Spleen (tissue), 11 donors: ENCODE results near the gene CHD3. TPM values are rescaled to one million over a fixed set of nuclear protein-coding genes. Genes with fewer than 3 reads are reported as not detected.
A peak's percentile ranks its signal among the peaks of the same experiment; 100 is the strongest.

ENCODE experiments used
- DNase-seq: peaks from one replicate; pipeline ENCODE4 v3.0.0-alpha.2; 2020
- H3K27ac ChIP-seq, 8 donors: fragments of 200-600 bp; sonication (generic) in 7 of 8; 1 replicate in 4 of 8; 2 replicates in 4 of 8; pipeline versions ENCODE4 v1.5.0 to v1.8.0; 2016 to 2021; ENCODE audit warnings: inconsistent platforms in 4 of 8, mild to moderate bottlenecking in 4 of 8, moderate library complexity in 1 of 8
- H3K27me3 ChIP-seq, 7 donors: fragments of 200-600 bp; sonication (generic) in 6 of 7; replicated peaks in 1 of 7; 1 replicate in 4 of 7; 2 replicates in 3 of 7; pipeline versions ENCODE4 v1.5.0 to v1.8.0; 2016 to 2021; ENCODE audit warnings: inconsistent platforms in 3 of 7, mild to moderate bottlenecking in 1 of 7
- H3K36me3 ChIP-seq, 6 donors: fragments of 200-600 bp; sonication (generic) in 5 of 6; 1 replicate in 4 of 6; 2 replicates in 2 of 6; pipeline versions ENCODE4 v1.5.0 to v1.8.0; 2016 to 2021; ENCODE audit warnings: inconsistent platforms in 2 of 6
- H3K4me1 ChIP-seq, 6 donors: fragments of 200-600 bp; sonication (generic) in 5 of 6; 1 replicate in 3 of 6; 2 replicates in 3 of 6; pipeline versions ENCODE4 v1.5.0 to v1.8.0; 2016 to 2021; ENCODE audit warnings: inconsistent platforms in 3 of 6
- H3K4me3 ChIP-seq, 8 donors: fragments of 200-600 bp; sonication (generic) in 7 of 8; 1 replicate in 4 of 8; 2 replicates in 4 of 8; pipeline versions ENCODE4 v1.5.0 to v1.8.0; 2016 to 2021; ENCODE audit warnings: inconsistent platforms in 4 of 8, mild to moderate bottlenecking in 4 of 8, moderate library complexity in 2 of 8
- H3K9me3 ChIP-seq, 8 donors: fragments of 200-600 bp; sonication (generic) in 7 of 8; 1 replicate in 4 of 8; 2 replicates in 4 of 8; pipeline versions ENCODE4 v1.5.0 to v1.8.0; 2016 to 2021; ENCODE audit warnings: inconsistent platforms in 4 of 8
- POLR2A ChIP-seq, 3 donors: fragments of 450-650 bp; IDR thresholded peaks; one replicate each; pipeline ENCODE4 v1.5.1; 2017; ENCODE audit warnings: antibody characterized with exemption in 3 of 3, mild to moderate bottlenecking in 1 of 3
- POLR2AphosphoS5 ChIP-seq, 3 donors: sonication (generic); formaldehyde crosslinking; IDR thresholded peaks; one replicate each; pipeline ENCODE4 v1.5.1; 2017; ENCODE audit warnings: antibody characterized with exemption in 3 of 3
- WGBS, 5 donors: extraction: QIAGEN DNeasy Blood & Tissue Kit in 3 of 5; methylation state at CpG; one replicate each; pipeline versions ENCODE4 v1.1.5 to v1.1.7; 2013 to 2018; 5-methylcytosine and 5-hydroxymethylcytosine counted together
- intact Hi-C: fragments of 100-400 bp; cut with DNase I; formaldehyde crosslinking; loops from one replicate; pipeline ENCODE4 v1.15.0; 2023; ENCODE audit warnings: low total_unique reads
- polyA plus RNA-seq, 3 donors: library from polyadenylated mRNA; stranded (reverse); fragments of 200-250 nt; gene quantifications; one replicate each; pipeline ENCODE4 v1.2.1, GENCODE V29; 2013
- total RNA-seq, 7 donors: library from RNA; depleted of rRNA in 3 of 7; stranded (reverse); fragments of >200 nt in 3 of 7; fragmentation: NEBNext Ultra II Directional in 4 of 7; extraction: Animal tissue kit (Norgen Biotek cat#: 25700) in 4 of 7; gene quantifications; one replicate each; pipeline versions ENCODE4 v1.1.0 to v1.2.1, GENCODE V29; 2016 to 2021
- TF ChIP-seq, protein P1 (sequence below), 11 experiments: fragments of 200-600 bp in 7 of 11; fragments of 450-650 bp in 4 of 11; sonication (generic) in 4 of 11; IDR thresholded peaks in 8 of 11; conservative IDR thresholded peaks in 3 of 11; 1 replicate in 7 of 11; 2 replicates in 4 of 11; pipeline versions ENCODE4 v1.4.0 to v1.8.0; 2016 to 2021; ENCODE audit warnings: antibody characterized with exemption in 11 of 11, inconsistent platforms in 4 of 11, mild to moderate bottlenecking in 1 of 11
- donor health status: healthy with polysubstance abuse.
- donor health status: DM: no; HTN: no; CAD: no; lungs with moderate emphysema.
- donor health status: DM: no; HTN: no; CAD: no.
- donor health status: Bipolar disorder and iron deficiency.
- donor health status: healthy.
- donor health status: DM: no; HTN: no; CAD: no.
- donor health status: DM: yes; HTN: yes; CAD: no.

The CHD3 gene
- total and polyA plus RNA-seq, 10 donors = 37.0 to 117 (median 82.5) TPM

DNA sequence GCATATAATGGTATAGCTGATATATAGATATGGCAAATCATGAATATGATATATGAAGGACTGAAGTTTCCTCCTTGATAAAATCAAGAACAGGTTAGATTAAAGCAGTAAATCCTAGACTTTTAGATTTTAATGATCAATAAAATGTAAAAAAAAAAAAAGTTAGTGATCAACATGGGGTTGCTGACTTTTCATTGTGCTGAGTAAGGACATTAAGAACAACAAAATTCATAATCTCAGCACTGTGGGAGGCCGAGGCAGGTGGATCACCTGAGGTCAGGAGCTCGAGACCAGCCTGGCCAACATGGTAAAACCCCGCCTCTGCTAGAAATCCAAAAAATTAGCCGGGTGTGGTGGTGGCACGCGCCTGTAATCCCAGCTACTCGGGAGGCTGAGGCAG, 10.4 kb upstream of the CHD3 start:
- TF ChIP-seq POLR2A (IDR thresholded peaks at IDR 0.05) = no peak
- no peak for TF ChIP-seq POLR2AphosphoS5 (IDR thresholded peaks at IDR 0.05)
- TF ChIP-seq, protein P1, sequence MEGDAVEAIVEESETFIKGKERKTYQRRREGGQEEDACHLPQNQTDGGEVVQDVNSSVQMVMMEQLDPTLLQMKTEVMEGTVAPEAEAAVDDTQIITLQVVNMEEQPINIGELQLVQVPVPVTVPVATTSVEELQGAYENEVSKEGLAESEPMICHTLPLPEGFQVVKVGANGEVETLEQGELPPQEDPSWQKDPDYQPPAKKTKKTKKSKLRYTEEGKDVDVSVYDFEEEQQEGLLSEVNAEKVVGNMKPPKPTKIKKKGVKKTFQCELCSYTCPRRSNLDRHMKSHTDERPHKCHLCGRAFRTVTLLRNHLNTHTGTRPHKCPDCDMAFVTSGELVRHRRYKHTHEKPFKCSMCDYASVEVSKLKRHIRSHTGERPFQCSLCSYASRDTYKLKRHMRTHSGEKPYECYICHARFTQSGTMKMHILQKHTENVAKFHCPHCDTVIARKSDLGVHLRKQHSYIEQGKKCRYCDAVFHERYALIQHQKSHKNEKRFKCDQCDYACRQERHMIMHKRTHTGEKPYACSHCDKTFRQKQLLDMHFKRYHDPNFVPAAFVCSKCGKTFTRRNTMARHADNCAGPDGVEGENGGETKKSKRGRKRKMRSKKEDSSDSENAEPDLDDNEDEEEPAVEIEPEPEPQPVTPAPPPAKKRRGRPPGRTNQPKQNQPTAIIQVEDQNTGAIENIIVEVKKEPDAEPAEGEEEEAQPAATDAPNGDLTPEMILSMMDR (IDR thresholded peaks at IDR 0.05 in 8 of 11, conservative IDR thresholded peaks at IDR 0.05 in 3 of 11) = no peak
- Histone ChIP-seq H3K9me3 (no peaks in the 10 kb centered on the region), H3K4me3 (no peak overlapping the region), H3K4me1 (peaks cover 0 to 78% (median 52%) of the 10 kb centered on the region in 6 donors), H3K27ac (no peak overlapping the region), H3K36me3 (peaks cover 0 to 58% (median 16%) of the 10 kb centered on the region in 6 donors), H3K27me3 (no peaks in the 10 kb centered on the region)
- intact Hi-C loops = no loop called here
- 91 to 97% (median 95%) methylated on average over 7 of the region's 7 CpGs for WGBS, 5 donors
- DNase-seq = no peak

- H3K27ac ChIP-seq = peak overlapping the region in 4 of 8 donors; percentile 3 to 61 (median 44)
- H3K9me3 ChIP-seq = no peaks in the 10 kb centered on the region
- no peaks in the 10 kb centered on the region for H3K27me3 ChIP-seq
- H3K36me3 ChIP-seq = peaks cover 0 to 49% (median 15%) of the 10 kb centered on the region in 6 donors
- 77 to 89% (median 82%) methylated on average over 3 of the region's 3 CpGs for WGBS, 5 donors
- H3K4me1 ChIP-seq = peaks cover 0 to 75% (median 55%) of the 10 kb centered on the region in 6 donors
- intact Hi-C loops = no loop called here
- no peak overlapping the region for H3K4me3 ChIP-seq
- TF ChIP-seq, protein P1 (IDR thresholded peaks at IDR 0.05 in 8 of 11, conservative IDR thresholded peaks at IDR 0.05 in 3 of 11) = no peak
- TF ChIP-seq POLR2A (IDR thresholded peaks at IDR 0.05) = no peak
- no peak for TF ChIP-seq POLR2AphosphoS5 (IDR thresholded peaks at IDR 0.05)
- no peak for DNase-seq
Observed at GRCh38 chr17:7880076-7880868, 8.3 kb upstream of the CHD3 start.

DNA sequence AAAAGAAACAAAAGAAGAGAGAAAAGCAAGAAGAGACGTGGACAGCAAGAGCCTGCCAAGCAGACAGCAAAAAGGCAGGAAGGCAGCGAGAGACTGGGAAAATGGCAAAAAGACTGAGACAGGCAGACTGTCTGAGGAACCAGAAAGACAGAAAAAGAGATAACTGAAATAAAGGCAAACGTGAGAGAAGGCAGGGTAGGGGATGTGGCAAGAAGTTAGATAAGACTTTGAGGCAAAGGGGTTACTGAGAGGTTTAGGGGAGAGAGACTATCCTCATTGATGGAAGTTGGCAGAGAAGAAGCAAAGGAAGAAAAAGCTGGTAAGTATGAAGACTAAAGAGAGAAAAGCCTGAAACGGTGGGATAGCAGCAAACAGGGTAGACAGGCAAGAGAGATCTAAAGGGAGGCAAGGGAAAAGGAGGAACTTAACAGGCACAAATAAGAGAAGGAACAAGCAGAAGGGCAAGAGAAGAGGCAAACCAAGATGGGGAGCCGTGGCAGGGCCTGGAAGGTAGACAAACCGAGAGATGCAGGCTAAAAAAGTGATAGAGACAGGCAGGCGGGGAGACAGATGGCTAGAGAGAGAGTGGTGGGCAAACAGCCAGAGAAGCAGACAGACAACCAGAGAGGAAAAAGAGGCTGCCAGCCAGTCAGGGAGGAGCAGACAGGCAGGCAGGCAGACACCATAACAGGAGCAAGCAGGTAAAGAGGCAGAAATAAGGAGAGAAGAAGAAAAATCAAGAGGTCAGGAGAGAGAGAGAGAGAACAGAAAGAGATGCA, 7.1 kb upstream of the CHD3 start:
- peak overlapping the region in 4 of 8 donors; percentile 34 to 61 (median 44) for H3K27ac ChIP-seq

More for the DNA sequence above, 7.1 kb upstream of the CHD3 start:
- H3K36me3 ChIP-seq = peaks cover 0 to 45% (median 13%) of the 10 kb centered on the region in 6 donors
- WGBS, 5 donors = 39 to 55% (median 49%) methylated on average over 7 of the region's 7 CpGs
- DNase-seq = no peak
- no peaks in the 10 kb centered on the region for H3K27me3 ChIP-seq
- peaks cover 7 to 73% (median 59%) of the 10 kb centered on the region in 6 donors for H3K4me1 ChIP-seq
- intact Hi-C loops = no loop called here
- H3K9me3 ChIP-seq = no peaks in the 10 kb centered on the region
- H3K4me3 ChIP-seq = no peak overlapping the region
- TF ChIP-seq POLR2AphosphoS5 (IDR thresholded peaks at IDR 0.05) (no peak), POLR2A (IDR thresholded peaks at IDR 0.05) (no peak)
- TF ChIP-seq, protein P1 (IDR thresholded peaks at IDR 0.05 in 8 of 11, conservative IDR thresholded peaks at IDR 0.05 in 3 of 11) = no peak
